ENCODE measurements around the gene FGR. TPM values are rescaled to one million over a fixed set of nuclear protein-coding genes. Genes with fewer than 3 reads are reported as not detected.

Gene FGR
- total and polyA plus RNA-seq, 2 experiments from 2014 or later = 0.53 to 0.56 TPM

DNA sequence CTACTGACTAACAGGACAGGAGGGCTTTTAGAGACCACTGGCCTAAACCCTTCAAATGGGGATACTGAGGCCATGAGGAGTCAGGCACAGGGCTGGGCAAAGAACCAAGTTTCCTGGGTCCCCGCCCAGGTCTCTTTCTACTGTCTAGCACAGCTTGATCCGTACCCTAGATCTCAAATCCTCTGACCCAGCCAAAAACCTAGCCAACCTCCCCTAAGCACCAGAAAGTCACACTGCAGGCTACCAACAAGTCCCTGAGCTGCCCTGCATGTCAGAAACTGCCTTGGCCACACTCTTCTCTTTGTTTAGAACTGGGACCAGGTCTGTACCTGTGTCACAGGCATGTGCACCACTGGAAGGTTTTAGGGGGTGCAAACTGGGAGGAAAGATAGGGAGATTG, 64.6 kb downstream of the FGR start:
- Histone ChIP-seq H3K4me3 (peak overlapping the region; percentile 54), H3K4me1 (ENCODE audit: insufficient read depth) (peaks cover 82% of the 10 kb centered on the region)

DNA sequence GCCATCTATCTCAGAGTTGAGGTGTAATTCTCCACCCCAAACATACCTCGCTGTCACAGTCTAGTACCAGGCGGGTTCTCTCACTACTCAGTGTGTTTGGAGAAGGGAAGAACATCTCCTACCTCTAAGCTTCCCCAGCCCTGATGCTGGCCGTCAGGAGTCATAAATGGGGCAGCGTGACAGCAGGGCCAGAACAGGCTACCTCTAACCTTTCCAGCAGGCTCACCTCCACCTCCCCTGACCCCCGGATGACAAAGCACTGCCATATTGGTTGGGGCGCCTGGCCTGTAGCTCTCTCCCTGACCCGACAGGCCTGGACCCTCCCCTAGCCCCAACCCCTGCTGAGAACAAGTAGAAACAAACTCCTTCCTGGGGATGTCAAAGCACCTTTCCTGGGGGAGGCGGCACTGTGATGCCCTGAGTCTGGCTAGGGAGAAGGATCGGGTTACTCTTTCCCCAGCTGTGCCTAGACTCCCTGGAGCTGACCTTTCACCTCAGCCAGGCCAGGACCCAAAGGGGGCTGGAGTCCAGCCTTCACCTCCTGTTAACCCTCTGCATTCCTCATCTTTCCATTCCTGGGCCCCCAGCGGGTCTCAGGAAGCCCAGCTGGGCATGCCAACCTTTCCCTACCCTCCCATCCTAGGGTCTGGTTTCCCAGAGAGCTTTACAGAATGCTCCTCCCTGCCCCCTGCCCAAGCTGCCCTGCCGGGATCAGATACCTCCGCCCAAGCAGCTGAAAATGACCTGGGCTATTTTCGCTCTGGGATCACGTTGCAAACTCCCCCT, 65.3 kb downstream of the FGR start:
- Histone ChIP-seq H3K4me1 (ENCODE audit: insufficient read depth) (peaks cover 81% of the 10 kb centered on the region), H3K79me2 (replicated peaks; ENCODE audit: insufficient read depth) (peaks cover 34% of the 10 kb centered on the region), H3K36me3 (ENCODE audit: insufficient read depth) (no peaks in the 10 kb centered on the region), H3F3A (replicated peaks; ENCODE audit: low read depth) (peaks cover 58% of the 10 kb centered on the region), H2AFZ (no peak overlapping the region), H3K27ac (ENCODE audit: low read depth) (peak overlapping the region; percentile 98), H4K20me1 (replicated peaks; ENCODE audit: insufficient read depth) (peaks cover 7% of the 10 kb centered on the region), H3K4me2 (peak overlapping the region; percentile 92), H3K9me2 (ENCODE audit: insufficient read depth) (no peaks in the 10 kb centered on the region), H3K4me3 (peak overlapping the region; percentile 54), H3K27me3 (ENCODE audit: insufficient read depth) (no peaks in the 10 kb centered on the region)
- peak overlapping the region; percentile 47 for H3K4me3 Mint-ChIP-seq
- no peaks in the 10 kb centered on the region; the same call in 2 of the 3 replicates for H3K36me3 Mint-ChIP-seq (ENCODE audit: low read depth)
- H3K4me1 Mint-ChIP-seq = peaks cover 87% of the 10 kb centered on the region
- ATAC-seq = peak; percentile 18
- peak overlapping the region; percentile 96 for H3K27ac Mint-ChIP-seq
- peaks cover 26% of the 10 kb centered on the region for H3K27me3 Mint-ChIP-seq (ENCODE audit: insufficient read depth, low read depth, poor library complexity)
- H3K9me3 Mint-ChIP-seq = no peaks in the 10 kb centered on the region; the same call in 2 of the 3 replicates
- DNase-seq (ENCODE audit: low spot score) = peak; percentile 62
- TF ChIP-seq, protein P1, sequence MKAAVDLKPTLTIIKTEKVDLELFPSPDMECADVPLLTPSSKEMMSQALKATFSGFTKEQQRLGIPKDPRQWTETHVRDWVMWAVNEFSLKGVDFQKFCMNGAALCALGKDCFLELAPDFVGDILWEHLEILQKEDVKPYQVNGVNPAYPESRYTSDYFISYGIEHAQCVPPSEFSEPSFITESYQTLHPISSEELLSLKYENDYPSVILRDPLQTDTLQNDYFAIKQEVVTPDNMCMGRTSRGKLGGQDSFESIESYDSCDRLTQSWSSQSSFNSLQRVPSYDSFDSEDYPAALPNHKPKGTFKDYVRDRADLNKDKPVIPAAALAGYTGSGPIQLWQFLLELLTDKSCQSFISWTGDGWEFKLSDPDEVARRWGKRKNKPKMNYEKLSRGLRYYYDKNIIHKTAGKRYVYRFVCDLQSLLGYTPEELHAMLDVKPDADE (IDR thresholded peaks at IDR 0.05) = no peak
- TF ChIP-seq, protein P2, sequence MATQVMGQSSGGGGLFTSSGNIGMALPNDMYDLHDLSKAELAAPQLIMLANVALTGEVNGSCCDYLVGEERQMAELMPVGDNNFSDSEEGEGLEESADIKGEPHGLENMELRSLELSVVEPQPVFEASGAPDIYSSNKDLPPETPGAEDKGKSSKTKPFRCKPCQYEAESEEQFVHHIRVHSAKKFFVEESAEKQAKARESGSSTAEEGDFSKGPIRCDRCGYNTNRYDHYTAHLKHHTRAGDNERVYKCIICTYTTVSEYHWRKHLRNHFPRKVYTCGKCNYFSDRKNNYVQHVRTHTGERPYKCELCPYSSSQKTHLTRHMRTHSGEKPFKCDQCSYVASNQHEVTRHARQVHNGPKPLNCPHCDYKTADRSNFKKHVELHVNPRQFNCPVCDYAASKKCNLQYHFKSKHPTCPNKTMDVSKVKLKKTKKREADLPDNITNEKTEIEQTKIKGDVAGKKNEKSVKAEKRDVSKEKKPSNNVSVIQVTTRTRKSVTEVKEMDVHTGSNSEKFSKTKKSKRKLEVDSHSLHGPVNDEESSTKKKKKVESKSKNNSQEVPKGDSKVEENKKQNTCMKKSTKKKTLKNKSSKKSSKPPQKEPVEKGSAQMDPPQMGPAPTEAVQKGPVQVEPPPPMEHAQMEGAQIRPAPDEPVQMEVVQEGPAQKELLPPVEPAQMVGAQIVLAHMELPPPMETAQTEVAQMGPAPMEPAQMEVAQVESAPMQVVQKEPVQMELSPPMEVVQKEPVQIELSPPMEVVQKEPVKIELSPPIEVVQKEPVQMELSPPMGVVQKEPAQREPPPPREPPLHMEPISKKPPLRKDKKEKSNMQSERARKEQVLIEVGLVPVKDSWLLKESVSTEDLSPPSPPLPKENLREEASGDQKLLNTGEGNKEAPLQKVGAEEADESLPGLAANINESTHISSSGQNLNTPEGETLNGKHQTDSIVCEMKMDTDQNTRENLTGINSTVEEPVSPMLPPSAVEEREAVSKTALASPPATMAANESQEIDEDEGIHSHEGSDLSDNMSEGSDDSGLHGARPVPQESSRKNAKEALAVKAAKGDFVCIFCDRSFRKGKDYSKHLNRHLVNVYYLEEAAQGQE (IDR thresholded peaks at IDR 0.05; ENCODE audit: unreplicated experiment) = no peak
- TF ChIP-seq EZH2phosphoT487 (IDR thresholded peaks at IDR 0.05; ENCODE audit: unreplicated experiment) = no peak
- no peak for TF ChIP-seq ZNF331 (CRISPR knock-in tag; IDR thresholded peaks at IDR 0.05; ENCODE audit: low read depth)
- TF ChIP-seq, protein P3, sequence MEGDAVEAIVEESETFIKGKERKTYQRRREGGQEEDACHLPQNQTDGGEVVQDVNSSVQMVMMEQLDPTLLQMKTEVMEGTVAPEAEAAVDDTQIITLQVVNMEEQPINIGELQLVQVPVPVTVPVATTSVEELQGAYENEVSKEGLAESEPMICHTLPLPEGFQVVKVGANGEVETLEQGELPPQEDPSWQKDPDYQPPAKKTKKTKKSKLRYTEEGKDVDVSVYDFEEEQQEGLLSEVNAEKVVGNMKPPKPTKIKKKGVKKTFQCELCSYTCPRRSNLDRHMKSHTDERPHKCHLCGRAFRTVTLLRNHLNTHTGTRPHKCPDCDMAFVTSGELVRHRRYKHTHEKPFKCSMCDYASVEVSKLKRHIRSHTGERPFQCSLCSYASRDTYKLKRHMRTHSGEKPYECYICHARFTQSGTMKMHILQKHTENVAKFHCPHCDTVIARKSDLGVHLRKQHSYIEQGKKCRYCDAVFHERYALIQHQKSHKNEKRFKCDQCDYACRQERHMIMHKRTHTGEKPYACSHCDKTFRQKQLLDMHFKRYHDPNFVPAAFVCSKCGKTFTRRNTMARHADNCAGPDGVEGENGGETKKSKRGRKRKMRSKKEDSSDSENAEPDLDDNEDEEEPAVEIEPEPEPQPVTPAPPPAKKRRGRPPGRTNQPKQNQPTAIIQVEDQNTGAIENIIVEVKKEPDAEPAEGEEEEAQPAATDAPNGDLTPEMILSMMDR (conservative IDR thresholded peaks at IDR 0.05; ENCODE audit: low read depth in 2 of 2) = no peak
- no peak for TF ChIP-seq POLR2AphosphoS5 (IDR thresholded peaks at IDR 0.05; ENCODE audit: low read depth)
- TF ChIP-seq STAT1 (IDR thresholded peaks at IDR 0.05; ENCODE audit: unreplicated experiment) = no peak
- no peak for TF ChIP-seq ZNF114 (CRISPR knock-in tag; IDR thresholded peaks at IDR 0.05)

More for the DNA sequence above, 64.6 kb downstream of the FGR start:
- H3K4me2 ChIP-seq = peak overlapping the region; percentile 92
- no peaks in the 10 kb centered on the region; the same call in 2 of the 3 replicates for H3K9me3 Mint-ChIP-seq
- no peak overlapping the region for H2AFZ ChIP-seq
- H3K27ac ChIP-seq (ENCODE audit: low read depth) = peak overlapping the region; percentile 98
- peaks cover 27% of the 10 kb centered on the region for H3K27me3 Mint-ChIP-seq (ENCODE audit: insufficient read depth, low read depth, poor library complexity)
- H4K20me1 ChIP-seq (replicated peaks; ENCODE audit: insufficient read depth) = peaks cover 7% of the 10 kb centered on the region
- peaks cover 88% of the 10 kb centered on the region for H3K4me1 Mint-ChIP-seq
- no peaks in the 10 kb centered on the region for H3K9me2 ChIP-seq (ENCODE audit: insufficient read depth)
- no peaks in the 10 kb centered on the region for H3K27me3 ChIP-seq (ENCODE audit: insufficient read depth)
- H3K27ac Mint-ChIP-seq = peak overlapping the region; percentile 96
- DNase-seq (ENCODE audit: low spot score) (no peak), ATAC-seq (no peak)
- H3K36me3 ChIP-seq (ENCODE audit: insufficient read depth) = no peaks in the 10 kb centered on the region
- H3K79me2 ChIP-seq (replicated peaks; ENCODE audit: insufficient read depth) = peaks cover 33% of the 10 kb centered on the region
- peak overlapping the region; percentile 47 for H3K4me3 Mint-ChIP-seq
- H3K36me3 Mint-ChIP-seq (ENCODE audit: low read depth) = no peaks in the 10 kb centered on the region; the same call in 2 of the 3 replicates
- peaks cover 63% of the 10 kb centered on the region for H3F3A ChIP-seq (replicated peaks; ENCODE audit: low read depth)
- TF ChIP-seq CREB1 (CRISPR knock-in tag; IDR thresholded peaks at IDR 0.05; ENCODE audit: low read depth) (no peak), NANOG (IDR thresholded peaks at IDR 0.05; ENCODE audit: borderline replicate concordance) (no peak), EZH2phosphoT487 (IDR thresholded peaks at IDR 0.05; ENCODE audit: unreplicated experiment) (no peak), ZNF114 (CRISPR knock-in tag; IDR thresholded peaks at IDR 0.05) (no peak)

Data from GM23338 (cell line).